Dermis microvascular lymphatic vessel endothelial cell (primary cell): ENCODE measurements around the gene BCL3. TPM values are rescaled to one million over a fixed set of nuclear protein-coding genes. Genes with fewer than 3 reads are reported as not detected.
"Not testable (repeated sequence)": the region's sequence is repeated elsewhere in the genome, so short reads cannot be mapped to it uniquely, and the experiment has no call there.

Experiments used
- DNase-seq, 2 donors: peaks; one replicate each; pipeline versions ENCODE4 v3.0.0 to v3.0.0-alpha.2; 2010; ENCODE audit warnings: low read depth in 2 of 2
- total RNA-seq: library from RNA; depleted of rRNA; stranded (reverse); fragments of >200 nt; gene quantifications from 2 replicates; pipeline ENCODE4 v1.2.1, GENCODE V29; 2014

The BCL3 gene, protein sequence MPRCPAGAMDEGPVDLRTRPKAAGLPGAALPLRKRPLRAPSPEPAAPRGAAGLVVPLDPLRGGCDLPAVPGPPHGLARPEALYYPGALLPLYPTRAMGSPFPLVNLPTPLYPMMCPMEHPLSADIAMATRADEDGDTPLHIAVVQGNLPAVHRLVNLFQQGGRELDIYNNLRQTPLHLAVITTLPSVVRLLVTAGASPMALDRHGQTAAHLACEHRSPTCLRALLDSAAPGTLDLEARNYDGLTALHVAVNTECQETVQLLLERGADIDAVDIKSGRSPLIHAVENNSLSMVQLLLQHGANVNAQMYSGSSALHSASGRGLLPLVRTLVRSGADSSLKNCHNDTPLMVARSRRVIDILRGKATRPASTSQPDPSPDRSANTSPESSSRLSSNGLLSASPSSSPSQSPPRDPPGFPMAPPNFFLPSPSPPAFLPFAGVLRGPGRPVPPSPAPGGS
- total RNA-seq: 1.4 and 3.8 TPM in 2 replicates

DNA sequence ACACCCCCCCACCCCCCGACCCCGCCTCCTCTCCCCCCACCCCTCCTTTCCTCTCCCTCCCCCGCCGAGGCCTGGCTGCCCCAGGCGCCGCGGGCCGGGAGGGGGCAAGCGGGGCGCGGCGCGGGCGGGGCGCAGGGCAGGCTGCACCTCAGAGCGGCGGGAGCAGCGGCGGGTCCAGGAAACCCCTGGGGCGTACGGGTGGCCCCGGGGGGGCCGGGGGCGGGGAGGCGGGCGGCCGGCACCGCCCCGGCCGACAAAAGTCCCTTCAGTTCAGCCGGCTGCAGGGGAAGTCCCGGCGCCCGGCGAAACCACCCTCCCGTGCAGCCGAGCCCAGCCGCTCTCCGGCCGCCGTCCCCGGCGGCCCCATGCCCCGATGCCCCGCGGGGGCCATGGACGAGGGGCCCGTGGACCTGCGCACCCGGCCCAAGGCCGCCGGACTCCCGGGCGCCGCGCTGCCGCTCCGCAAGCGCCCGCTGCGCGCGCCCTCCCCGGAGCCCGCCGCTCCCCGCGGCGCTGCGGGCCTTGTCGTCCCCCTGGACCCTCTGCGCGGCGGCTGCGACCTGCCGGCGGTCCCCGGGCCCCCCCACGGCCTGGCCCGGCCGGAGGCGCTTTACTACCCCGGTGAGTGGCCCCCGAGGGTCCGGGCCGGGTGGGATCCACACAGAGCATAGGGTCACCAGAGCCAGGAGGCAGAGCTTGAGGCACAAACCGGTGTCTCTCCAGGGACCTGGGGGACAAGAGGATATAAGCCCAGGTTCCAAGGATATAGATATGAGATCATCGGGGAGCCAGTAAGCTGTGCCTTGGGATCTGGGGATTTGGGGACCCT is at the start of gene BCL3:
BCL3 (plus strand) TSS at position 283 of the 829 bp plus-strand sequence; CDS start at position 366, 83 bp downstream.
- no peak for DNase-seq

DNA sequence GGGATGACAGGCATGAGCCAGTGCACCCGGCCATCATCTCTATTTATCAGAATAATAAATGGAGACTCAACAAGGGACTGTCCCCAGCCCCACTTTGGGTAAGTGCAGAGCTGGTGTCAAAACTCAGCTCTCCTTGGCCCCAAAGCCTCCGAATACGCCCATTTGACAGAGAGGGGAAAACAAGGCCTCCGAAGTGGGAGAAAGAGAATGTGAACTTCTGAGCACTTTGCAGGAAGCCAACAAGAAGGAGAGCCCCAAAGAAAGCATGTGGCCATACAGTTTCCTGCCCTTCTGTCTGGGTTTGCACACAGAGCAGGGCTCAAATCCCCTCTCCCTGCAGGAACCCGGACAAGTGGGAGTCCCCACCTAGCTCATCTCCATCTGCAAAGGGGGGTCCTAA is 48.0 kb upstream of the BCL3 start:
- DNase-seq: no peak

DNA sequence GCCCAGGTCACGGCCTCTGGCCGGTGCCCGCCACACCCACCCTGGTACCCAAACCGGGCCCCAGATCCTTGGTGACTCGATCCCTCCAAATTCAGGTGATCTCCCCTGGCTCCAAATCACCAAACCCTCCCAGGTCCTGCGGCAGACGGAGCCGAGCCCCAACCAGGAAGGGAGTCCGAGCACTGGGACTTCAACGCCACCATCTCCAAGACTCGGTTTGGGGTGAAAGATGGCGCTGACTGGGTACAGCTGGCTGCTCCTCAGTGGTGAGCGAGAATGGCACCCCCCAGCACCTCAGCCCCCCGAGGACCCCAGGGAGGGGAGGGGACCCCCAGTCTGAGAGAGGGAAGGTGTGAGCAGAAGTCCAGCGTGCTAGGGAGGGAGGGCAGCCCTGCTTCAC is 47.3 kb upstream of the BCL3 start:
- DNase-seq: no peak

DNA sequence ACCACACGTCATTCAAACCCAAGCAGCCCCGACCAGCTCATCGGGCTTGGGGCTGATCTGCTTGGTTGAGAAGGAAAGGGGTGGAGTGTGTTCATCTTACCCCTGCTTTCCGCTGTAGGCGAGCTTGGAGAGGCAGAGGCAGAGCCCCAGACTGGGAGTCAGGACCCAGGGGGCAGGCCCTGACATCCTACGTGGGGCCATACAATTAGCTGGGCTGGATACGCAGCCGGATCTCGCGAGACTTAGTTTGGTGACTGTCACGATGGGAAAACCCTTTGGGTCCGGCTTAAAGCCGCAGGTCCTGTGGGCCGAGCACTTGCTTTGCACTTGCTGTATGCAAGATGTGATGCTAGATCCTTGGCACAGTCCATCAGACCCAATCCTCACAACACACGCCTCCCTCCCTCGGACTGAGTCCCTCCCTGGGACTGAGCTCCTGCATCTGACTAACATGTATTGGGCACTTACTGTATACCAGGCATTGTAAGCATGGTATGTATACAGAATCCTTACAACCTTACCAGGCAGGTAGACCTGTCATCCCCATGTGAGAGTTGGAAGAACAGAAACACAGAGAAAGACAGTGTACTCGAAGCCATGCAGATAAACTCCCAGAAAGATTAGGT is 45.8 kb upstream of the BCL3 start:
- DNase-seq: no peak

DNA sequence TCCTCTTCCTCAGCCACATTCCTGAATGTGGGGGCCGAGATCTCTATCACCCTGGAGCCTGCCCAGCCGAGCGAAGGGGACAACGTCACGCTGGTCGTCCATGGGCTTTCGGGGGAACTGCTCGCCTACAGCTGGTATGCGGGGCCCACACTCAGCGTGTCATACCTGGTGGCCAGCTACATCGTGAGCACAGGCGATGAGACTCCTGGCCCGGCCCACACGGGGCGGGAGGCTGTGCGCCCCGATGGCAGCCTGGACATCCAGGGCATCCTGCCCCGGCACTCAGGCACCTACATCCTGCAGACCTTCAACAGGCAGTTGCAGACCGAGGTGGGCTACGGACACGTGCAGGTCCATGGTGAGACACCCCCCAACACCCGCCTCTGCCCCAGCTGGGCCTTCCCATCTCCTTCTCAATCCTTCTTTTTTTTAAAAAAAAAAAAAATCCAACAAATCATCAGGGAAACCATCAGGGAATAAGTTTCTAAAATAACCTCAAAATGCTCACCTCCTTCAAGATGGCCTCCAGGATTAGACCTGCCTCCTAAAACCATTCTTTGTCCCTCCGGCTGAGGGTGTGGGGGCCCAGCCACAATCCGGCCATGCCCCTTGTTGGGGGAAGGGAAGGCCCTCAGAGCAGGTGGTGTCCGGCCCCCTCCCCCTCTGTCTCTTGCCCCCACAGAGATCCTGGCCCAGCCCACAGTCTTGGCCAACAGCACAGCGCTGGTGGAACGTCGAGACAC is 45.0 kb upstream of the BCL3 start:
- no peak for DNase-seq

DNA sequence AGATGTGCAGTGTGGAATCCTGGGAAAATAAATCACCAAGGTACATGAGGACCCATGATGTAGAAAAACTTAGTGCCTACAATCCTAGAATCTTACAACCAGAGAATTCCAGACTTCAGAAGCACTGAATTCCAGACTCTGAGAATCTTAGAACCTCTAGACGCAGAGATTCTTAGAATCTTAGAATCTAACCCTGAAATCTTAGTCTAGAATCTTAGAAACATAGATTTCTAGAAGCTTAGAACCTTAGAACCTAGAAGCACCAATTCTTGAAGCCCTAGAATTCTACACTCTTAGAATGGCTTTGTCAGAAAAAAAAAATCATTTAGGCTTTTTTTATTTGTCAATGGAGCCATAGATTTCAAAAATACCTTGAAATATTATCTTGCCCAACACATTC is 43.5 kb upstream of the BCL3 start:
- no peak for DNase-seq

DNA sequence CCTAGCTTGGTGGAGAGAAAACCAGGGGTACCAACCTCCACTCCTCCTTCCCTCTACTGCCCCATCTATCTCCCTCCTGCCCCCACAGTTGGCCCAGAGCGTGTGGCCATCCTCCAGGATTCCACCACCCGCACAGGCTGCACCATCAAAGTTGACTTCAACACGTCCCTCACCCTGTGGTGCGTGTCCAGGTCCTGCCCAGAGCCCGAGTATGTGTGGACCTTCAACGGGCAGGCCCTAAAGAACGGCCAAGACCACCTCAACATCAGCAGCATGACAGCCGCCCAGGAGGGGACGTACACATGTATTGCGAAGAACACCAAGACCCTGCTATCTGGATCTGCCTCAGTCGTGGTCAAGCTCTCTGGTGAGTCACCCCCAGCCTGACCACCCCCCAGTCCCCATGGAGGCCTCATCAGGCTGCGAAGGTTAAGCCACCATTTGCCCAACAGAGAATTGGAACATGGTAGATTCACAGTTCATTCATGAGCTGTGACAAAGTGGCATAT is 43.0 kb upstream of the BCL3 start:
- no peak for DNase-seq

DNA sequence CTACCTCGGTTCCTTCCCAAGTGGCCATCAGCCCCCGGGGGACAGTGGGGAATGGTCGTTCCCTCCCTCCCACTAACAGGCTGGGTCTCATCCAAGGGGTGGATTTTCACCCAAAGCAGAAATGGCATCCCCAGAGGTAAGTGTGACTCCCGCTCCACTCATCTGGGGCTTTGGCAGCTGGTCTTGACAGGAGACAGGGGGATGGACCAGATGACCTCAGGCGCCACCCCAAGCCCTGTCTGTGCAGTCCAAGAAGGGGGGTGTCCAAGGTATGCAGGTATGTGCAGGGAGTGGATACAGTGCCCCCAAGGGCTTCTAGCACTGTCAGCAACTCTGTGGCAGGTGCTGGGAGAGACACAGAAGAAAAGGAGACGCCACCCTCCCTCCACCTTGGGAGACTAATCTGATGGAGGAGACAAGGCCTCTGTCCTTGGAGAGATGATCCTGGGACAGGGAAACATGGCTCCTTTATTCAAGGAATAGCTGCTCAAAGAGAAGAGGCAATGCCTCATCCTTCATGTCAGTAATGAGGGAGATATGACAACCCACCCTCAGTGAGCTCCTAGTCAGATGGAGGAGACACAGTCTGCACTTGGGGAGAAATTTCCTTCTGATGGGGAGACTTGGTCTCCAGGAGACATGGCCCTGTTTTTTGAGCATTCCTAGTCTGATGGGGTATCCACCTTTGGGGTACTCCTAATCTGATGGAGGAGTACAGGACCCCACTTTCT is 41.8 kb upstream of the BCL3 start:
- no peak for DNase-seq

DNA sequence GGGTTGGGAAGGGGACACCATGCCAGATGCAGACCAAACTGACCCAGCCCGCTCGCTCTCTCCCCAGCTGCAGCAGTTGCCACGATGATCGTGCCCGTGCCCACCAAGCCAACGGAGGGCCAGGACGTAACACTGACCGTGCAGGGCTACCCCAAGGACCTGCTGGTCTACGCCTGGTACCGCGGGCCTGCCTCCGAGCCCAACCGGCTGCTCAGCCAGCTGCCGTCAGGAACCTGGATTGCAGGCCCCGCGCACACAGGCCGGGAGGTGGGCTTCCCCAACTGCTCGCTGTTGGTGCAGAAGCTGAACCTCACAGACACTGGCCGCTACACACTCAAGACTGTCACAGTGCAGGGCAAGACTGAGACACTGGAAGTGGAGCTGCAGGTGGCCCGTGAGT is 40.7 kb upstream of the BCL3 start:
- no peak for DNase-seq

DNA sequence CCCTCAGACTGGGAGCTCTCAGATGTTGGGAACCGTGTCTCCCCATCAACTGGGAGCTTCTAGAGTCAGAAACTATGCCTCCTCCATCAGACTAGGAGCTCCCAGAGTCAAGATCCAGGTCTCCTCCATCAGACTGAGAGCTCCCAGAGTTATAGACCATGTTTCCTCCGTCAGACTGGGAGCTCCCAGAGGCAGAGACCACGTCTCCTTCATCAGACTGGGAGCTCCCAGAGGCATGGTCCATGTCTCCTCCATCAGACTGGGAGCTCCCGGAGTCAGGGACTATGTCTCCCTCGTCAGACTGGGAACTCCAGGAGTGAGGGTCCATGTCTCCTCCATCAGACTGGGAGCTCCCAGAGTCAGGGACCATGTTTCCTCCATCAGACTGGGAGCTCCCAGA is 39.6 kb upstream of the BCL3 start:
- no peak for DNase-seq

DNA sequence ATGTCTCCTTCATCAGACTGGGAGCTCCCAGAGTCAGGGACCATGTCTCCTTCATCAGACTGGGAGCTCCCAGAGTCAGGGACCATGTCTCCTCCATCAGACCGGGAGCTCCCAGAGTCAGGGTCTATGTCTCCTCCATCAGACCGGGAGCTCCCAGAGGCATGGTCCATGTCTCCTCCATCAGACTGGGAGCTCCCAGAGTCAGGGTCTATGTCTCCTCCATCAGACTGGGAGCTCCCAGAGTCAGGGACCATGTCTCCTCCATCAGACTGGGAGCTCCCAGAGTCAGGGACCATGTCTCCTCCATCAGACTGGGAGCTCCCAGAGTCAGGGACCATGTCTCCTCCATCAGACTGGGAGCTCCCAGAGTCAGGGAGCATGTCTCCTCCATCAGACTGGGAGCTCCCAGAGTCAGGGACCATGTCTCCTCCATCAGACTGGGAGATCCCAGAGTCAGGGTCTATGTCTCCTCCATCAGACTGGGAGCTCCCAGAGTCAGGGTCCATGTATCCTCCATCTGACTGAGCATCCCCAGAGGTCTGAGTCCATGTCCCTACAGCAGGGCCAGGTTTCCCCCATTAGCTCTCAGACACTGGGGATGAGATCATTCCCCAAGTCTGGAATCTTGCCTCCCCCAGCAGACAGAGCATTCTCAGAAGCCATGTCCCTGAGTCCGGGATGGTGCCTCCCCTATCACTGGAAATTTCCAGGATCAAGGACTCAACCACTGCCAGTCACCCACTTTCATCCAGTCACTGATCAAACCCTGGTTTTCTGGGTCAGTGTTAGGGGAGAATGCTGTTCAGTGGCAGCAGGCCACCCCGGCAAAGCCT is 38.9 kb upstream of the BCL3 start:
- not testable (repeated sequence) for DNase-seq

DNA sequence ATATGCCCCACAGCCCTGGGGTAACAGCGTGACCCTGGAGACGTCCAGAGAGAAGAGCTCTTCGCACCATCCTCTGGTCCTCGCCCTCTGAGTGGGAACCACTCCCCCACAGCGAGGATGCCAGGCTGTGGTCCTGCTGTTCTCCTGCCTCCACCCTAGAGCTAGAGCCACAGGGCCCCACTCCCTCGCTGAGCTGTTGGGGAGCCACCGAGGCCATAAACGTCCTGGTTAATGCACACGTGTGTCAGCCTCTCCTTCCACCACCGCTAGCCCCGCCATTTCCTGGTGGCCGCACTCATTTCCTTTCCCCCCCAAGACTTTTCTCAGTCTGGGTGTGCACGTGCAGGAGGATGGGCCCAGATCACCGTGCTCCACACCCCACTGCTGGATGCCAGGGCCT is 38.0 kb upstream of the BCL3 start:
- DNase-seq: peak in 1 of 2 donors; percentile 33

DNA sequence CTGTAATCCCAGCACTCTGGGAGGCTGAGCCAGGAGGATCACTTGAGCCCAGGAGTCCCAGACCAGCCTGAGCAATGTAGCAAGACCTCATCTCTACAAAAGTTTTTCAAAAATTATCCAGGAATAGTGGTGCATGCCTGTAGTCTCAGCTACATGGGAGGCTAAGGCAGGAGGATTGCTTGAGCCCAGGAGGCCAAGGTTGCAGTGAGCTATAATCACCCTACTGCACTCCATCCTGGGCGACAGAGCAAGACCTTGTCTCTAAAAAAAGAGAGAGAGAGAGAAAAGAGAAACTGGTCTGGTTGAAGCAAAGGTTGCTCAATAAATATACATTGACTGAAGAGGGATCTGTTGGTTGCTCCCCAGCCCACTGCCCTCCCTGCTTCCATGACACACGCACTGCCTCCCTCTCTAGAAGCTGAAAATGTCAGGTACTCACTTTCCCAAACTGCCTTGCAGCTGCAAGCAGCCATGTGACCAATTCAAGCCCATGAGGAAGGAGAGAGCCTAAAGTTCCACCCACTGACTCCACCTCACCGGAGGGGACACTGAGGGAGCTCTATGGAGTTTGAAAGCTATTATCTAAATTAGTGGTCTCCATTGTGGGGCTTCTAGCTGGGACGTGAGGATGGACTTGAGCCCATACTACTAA is 35.5 kb upstream of the BCL3 start:
- DNase-seq: no peak

DNA sequence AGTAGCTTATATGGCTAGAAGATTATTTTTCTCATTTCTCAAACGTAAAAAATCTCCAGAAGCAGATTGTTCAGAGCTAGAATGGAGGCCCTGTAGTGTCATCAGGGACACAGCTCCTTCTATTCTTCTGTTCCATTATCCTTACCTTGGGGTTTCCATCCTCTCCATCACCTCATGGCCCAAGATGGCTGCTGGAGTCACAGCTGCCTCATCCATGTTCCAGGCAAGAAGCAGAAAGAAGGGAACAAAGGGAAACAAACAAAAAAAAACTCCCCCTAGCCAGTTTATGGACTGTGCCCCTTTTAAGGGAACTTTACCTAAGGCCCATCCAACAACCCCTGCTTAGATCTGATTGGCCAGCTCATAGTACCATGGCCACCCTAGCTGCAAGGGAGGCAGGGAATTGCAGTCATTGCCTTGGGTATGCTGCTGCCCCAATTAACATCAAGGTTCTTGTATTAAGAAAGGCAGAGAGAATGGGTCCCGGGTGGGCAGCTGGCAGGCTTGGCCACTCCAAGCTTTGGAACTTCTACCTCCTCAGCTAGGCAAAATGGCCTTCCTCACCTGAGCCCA is 33.8 kb upstream of the BCL3 start:
- no peak for DNase-seq

DNA sequence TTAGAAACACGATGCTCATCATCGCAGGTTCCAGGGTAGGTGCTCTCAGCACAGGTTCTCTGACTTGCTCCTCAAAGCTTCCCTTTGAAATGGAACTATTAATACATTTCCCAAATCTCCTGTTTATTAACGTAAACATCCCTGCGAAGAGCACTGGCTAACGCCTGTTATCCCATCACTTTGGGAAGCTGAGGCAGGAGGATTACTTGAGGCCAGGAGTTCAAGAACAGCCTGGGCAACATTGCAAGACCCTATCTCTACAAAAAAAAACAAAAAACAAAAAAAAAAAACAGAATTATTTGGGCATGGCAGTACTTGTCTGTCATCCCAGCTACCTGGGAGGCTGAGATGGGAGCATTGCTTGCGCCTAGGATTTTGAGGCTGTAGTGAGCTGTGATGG is 30.9 kb upstream of the BCL3 start:
- DNase-seq: no peak

DNA sequence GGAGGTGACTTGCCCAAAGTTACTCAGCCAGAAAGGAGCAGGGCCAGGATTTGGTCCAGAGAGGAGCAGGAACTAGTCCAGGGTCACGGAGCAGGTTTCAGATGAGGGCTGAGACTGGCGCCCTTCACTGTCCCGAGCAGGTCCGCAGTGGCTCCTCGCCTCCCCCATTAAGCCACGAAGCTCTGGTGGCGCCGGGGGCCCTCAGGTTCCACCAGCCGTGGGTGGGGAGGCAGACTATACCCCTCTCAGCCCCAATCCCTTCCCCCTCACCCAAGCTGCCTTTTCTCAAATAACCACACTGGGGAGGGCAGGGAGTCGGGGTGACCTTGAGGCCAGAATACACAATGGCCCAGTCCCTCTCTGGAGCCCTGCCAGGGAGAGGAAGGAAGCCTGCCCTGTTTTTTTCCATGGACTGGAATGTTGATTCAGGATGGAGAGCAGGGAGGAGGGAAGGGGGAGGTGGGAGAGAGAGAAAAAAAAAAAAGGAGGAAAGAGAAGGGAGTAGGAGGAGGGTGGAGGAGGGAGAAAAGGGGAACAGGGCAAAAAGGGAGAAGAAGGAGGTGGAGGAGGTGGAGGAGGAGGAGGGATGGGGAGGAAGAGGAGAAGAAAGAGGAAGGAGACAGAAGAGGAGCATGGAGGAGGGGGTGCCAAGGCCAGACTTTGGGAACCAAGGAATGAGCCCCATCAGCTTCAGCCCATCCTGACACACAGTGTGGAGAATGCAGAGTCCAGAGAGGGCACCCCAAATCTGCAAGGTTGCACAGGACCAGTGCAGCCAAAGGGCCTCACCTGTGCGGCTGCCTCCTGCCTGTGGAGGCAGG is 29.9 kb upstream of the BCL3 start:
- peak; percentile 94 to 98 for DNase-seq

DNA sequence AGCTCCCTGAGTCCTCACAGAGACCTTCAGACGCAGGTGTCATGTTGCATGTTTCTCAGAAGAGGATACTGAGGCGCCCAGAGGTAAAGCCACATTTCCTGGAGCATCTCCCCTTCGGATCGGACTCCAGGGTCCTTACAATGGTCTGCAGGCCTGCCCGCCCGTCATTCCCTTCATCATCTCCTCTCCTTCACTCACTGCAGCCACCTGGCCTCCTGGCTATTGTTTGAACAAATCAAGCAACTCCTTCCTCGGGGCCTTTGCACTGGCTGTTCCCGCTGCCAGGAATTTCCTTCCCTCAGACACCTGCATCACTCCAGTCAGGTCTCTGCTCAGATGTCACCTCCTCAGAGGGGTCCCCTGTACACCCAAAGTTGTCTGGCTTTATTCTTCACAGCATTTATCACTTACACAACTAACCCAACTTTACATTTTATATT is 29.2 kb upstream of the BCL3 start:
- peak in 1 of 2 donors; percentile 48 for DNase-seq

DNA sequence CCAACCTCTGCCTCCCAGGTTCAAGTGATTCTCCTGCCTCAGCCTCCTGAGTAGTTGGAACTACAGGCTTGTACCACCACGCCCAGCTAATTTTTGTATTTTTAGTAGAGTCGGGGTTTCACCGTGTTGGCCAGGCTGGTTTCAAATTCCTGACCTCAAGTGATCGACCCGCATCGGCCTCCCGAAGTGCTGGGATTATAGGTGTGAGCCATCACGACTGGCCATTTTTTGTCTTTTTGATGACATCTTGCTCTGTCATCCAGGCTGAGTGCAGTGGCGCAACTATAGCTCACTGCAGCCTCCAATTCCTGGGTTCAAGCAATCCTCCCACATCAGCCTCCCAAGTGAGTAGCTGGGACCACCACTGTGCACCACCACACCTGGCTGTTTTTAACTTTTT is 28.1 kb upstream of the BCL3 start:
- not testable (repeated sequence) for DNase-seq
